Retina (tissue), 1 donor: ENCODE results near the gene PTPRK.
A peak's percentile ranks its signal among the peaks of the same experiment; 100 is the strongest.

ENCODE experiments used
- DNase-seq: peaks from one replicate; pipeline ENCODE4 v3.0.0-alpha.2; 2016

Gene PTPRK

GRCh38 chr6:128520436-128521281 lies at the start of gene PTPRK:
Gene PTPRK (minus strand): TSS chr6:128520599. CDS start chr6:128520358, 241 bp downstream.
- peak; percentile 96 for DNase-seq

- no peak for DNase-seq
Measured at GRCh38 chr6:128567029-128567428, 46.6 kb upstream of the PTPRK start.

GRCh38 chr6:128560966-128561365 lies 40.6 kb upstream of the PTPRK start:
- no peak for DNase-seq

GRCh38 chr6:128558924-128559323 lies 38.5 kb upstream of the PTPRK start:
- DNase-seq, result no peak

GRCh38 chr6:128558021-128558420 lies 37.6 kb upstream of the PTPRK start:
- DNase-seq, result no peak

GRCh38 chr6:128557081-128557480 lies 36.7 kb upstream of the PTPRK start:
- DNase-seq, result no peak

- no peak for DNase-seq
Measured at GRCh38 chr6:128554302-128554701, 33.9 kb upstream of the PTPRK start.

GRCh38 chr6:128541261-128541660 lies 20.9 kb upstream of the PTPRK start:
- DNase-seq, result no peak

- no peak for DNase-seq
Measured at GRCh38 chr6:128538763-128539162, 18.4 kb upstream of the PTPRK start.

GRCh38 chr6:128532827-128533226 lies 12.4 kb upstream of the PTPRK start:
- DNase-seq, result no peak

- DNase-seq, result no peak
Measured at GRCh38 chr6:128532136-128532535, 11.7 kb upstream of the PTPRK start.

GRCh38 chr6:128531696-128532095 lies 11.3 kb upstream of the PTPRK start:
- no peak for DNase-seq

GRCh38 chr6:128528241-128528640 lies 7.8 kb upstream of the PTPRK start:
- no peak for DNase-seq

- DNase-seq, result no peak
Measured at GRCh38 chr6:128527375-128527774, 7.0 kb upstream of the PTPRK start.

GRCh38 chr6:128526152-128526914 lies 5.9 kb upstream of the PTPRK start:
- no peak for DNase-seq

GRCh38 chr6:128525406-128525805 lies 5.0 kb upstream of the PTPRK start:
- DNase-seq, result peak; percentile 33

GRCh38 chr6:128521282-128521632 lies 858 bp upstream of the PTPRK start:
- no peak for DNase-seq

- peak; percentile 95 for DNase-seq
Measured at GRCh38 chr6:128519931-128520435, 416 bp downstream of the PTPRK start.

GRCh38 chr6:128519132-128519930 lies 1.1 kb downstream of the PTPRK start:
- peak; percentile 85 for DNase-seq

- DNase-seq, result no peak
Measured at GRCh38 chr6:128518434-128519131, 1.8 kb downstream of the PTPRK start.

- DNase-seq, result no peak
Measured at GRCh38 chr6:128517124-128517523, 3.3 kb downstream of the PTPRK start.

GRCh38 chr6:128516514-128516898 lies 3.9 kb downstream of the PTPRK start:
- DNase-seq, result no peak
